Retinal pigment epithelial cell (primary cell): ENCODE results near the gene SART1.
A peak's percentile ranks its signal among the peaks of the same experiment; 100 is the strongest.

ENCODE experiments used
- DNase-seq: peaks from one replicate; pipeline ENCODE4 v3.0.0-alpha.2; 2010; ENCODE audit warnings: low read depth
- H3K4me3 ChIP-seq: 2 replicates; pipeline ENCODE4 v1.5.1; 2011; ENCODE audit warnings: mild to moderate bottlenecking, low read length, control low read depth, moderate library complexity
- CTCF ChIP-seq: conservative IDR thresholded peaks from 2 replicates; pipeline ENCODE4 v1.5.1; 2011; ENCODE audit warnings: low read depth, low read length, control low read depth, inconsistent platforms

The SART1 gene

GRCh38 chr11:65983589-65983987, 22.1 kb downstream of the SART1 start:
- DNase-seq = no peak
- no peak for TF ChIP-seq CTCF
- no peak overlapping the region for H3K4me3 ChIP-seq

GRCh38 chr11:65987336-65987735, 25.8 kb downstream of the SART1 start:
- no peak for DNase-seq
- TF ChIP-seq CTCF = no peak
- H3K4me3 ChIP-seq = no peak overlapping the region

DNA sequence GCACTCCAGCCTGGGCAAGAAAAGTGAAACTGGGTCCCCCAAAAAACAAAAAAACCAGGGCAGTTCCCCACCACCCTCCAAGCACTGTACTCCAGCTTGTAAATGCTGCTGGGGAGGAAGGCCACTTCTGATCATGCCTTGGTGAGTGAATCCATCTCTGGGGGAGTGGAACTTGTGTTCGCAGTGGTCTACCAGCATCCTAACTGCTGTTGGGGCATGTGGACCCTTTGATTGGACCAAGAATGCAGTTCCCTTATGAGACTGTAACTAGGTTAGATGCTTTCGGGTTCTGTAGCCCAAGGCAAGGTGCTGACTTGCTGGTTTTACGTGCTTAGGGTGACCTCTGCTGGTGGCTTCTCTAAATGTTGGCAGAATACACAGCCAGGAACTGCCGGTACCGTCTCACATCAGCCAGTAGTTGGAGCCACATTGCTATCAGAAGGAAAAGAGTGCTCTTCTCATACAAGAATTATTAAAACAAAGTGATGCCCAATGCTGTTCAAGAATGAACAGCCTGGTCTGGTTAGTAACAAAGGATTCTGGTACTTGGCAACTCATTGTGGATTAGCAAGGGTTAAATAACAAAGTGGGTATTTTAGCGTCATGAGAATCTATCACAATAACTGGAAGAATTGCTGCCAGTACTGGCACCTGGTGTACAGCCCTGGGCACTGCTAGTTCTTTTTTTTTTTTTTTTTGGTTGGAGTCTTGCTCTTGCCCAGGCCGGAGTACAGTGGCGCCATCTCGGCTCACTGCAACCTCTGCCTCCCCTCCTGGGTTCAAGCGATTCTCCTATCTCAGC, 27.5 kb downstream of the SART1 start:
- no peak overlapping the region for H3K4me3 ChIP-seq
- peak; percentile 90 for TF ChIP-seq CTCF
- DNase-seq = peak; percentile 80

DNA sequence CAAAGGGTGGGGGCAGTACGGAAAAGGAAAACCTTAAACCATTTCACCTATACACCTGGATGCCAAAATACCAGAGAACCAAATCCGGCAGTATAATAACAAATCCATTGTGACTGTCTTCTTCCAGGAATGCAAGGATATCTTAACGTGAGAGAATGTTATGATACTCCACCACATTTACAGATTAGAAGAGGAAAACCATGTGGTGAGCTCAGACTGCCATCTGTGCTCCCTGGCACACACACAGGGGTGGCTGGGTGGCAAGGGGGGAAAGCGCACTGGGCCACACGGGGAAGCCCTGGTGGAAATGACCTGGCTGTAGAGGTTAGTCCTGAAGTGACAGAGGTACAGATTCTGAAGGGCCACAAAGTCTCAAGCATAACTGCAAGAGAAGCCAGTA, 30.5 kb downstream of the SART1 start:
- no peak overlapping the region for H3K4me3 ChIP-seq
- TF ChIP-seq CTCF = no peak
- no peak for DNase-seq

- no peak for DNase-seq
- H3K4me3 ChIP-seq = no peak overlapping the region
- TF ChIP-seq CTCF = no peak
These were observed 35.8 kb downstream of the SART1 start for GRCh38 chr11:65997286-65997685.

- H3K4me3 ChIP-seq = peak within 1 kb of the TSS; percentile 73
These were observed 40.6 kb downstream of the SART1 start, which contains the start of the genes BANF1 and EIF1AD for GRCh38 chr11:66001942-66002647. BANF1 (plus strand) TSS chr11:66002503; CDS start chr11:66003251, 748 bp downstream. EIF1AD (minus strand) TSS chr11:66002157; CDS start chr11:66000389, 1,768 bp downstream.

More at GRCh38 chr11:66001942-66002647, 40.6 kb downstream of the SART1 start, which contains the start of the genes BANF1 and EIF1AD:
- DNase-seq = peak; percentile 93
- no peak for TF ChIP-seq CTCF
